GM18511 (cell line): ENCODE measurements around the gene SLC38A8.

Experiments
- ATAC-seq: cut with Tn5 transposase; IDR thresholded peaks from one replicate; pipeline ENCODE4 v1.9.1; 2021; ENCODE audit warnings: mild to moderate bottlenecking, moderate library complexity; ENCODE audit not compliant: unreplicated experiment

Gene SLC38A8

GRCh38 chr16:84033251-84034195 lies 9.1 kb downstream of the SLC38A8 start:
- no peak for ATAC-seq

- no peak for ATAC-seq
Observed at GRCh38 chr16:84032458-84033178, 10.0 kb downstream of the SLC38A8 start.

DNA sequence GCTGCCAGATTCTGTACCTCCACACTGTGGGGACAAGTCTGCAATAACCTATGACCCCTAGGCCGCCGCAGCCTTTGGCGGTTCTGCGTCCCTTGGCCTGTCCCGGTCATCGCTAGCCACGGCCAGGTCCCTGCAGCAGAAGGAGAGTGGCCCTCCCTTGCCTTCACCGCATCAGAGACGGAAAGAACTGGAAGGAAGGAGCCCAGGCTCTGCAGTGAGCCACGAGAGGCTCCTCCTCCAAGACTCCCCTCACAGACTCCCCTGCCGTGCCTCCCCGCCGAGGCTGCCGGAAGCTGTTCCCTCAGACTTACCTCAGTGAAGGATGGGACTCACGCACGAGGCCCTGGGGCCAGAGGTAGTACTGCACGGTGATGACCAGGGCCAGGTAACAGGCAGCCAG lies 11.0 kb downstream of the SLC38A8 start:
- ATAC-seq = no peak

DNA sequence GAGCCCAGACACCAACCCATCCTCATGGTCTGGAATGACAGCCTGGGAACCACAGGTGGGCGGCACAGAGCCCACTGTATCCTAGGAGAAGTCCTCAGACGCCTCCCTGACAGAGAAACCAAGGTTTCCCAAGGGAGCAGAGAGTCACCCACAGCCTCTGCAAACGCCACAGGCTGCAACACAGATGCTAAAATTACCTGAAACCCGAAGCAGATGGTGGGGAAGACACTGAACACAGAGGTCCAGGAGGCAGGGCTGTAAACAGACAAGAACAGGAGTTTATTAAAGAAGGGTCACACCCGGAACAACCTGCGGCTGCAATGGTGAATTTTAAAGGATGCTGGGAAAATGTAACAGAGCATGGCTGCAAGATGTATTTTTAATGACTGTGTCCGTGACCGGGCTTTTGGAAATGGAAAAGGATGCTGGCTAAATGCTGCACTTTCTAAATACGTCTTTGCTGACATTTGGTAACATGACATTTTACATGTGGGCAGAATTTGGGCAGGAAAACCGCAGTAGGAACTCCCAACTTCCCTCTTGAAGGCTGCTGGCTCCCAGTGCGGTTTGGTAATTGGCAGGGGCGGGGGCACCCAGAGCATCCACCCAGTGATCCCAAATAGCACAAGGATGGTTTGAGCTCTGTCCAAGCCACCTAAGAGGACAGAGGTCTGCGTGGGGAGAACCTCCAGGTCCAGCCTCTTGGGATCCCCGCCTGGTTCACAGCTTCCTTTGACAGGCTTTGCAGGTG lies 13.1 kb downstream of the SLC38A8 start:
- no peak for ATAC-seq

DNA sequence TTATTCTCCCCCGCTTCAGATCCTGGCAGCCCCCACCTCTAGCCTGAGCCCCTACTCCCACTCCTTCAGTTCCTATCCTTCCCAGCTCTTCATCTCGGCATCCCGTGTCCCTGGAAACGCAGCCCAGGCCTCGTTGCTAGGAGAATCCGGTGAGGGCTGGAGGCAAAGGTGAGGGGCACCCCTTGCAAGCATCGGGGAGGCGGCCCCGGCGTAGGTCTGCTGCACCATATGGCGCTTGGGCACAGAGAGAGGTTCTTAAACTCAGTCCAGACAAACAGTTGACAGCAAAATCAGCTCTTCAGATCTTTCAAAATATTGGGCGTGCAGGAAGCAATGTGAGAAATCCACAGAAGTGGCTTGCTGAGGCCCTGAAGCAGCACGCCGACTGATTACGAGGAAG lies 15.0 kb downstream of the SLC38A8 start:
- ATAC-seq = no peak

- ATAC-seq = no peak
Observed at GRCh38 chr16:84026606-84027005, 16.0 kb downstream of the SLC38A8 start.

DNA sequence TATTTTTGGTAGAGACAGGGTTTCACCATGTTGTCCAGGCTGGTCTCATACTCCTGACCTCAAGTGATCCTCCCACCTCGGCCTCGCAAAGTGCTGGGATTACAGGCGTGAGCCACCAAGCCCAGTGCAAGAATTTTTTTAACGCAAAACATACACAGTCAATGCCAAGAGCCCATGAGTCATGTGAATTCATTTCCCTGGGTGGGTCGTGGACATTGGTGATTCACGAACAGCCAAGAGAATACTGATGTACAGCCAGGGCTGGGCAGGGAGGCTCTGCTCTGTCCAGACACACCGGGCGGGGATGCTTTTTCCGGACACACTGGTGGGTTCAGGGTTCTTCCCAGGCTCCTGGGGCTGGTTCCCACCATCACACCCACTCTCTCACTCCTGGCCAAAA lies 17.7 kb downstream of the SLC38A8 start:
- no peak for ATAC-seq

DNA sequence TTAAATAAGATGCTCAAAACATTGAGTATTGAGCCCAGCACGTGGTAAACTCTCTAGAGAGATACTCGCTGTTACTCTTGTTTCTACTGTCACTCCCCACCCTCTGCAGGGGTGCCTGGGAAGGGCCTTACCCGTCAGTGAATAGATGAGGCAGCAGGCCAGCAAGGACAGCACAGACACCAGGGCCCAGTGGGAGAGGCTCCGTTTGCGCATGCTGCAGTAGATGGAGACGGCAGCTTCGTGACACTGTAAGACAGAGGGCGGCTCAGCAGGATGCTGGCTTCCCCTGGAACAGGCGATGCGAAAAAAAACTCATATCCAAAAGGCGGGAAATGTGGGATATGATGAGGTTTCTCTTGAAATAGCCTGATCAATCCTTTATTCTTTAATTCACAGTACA lies 20.0 kb downstream of the SLC38A8 start:
- ATAC-seq = no peak

GRCh38 chr16:84021488-84021887 lies 21.1 kb downstream of the SLC38A8 start:
- ATAC-seq = no peak

- ATAC-seq = no peak
Observed at GRCh38 chr16:84020353-84020752, 22.2 kb downstream of the SLC38A8 start.

DNA sequence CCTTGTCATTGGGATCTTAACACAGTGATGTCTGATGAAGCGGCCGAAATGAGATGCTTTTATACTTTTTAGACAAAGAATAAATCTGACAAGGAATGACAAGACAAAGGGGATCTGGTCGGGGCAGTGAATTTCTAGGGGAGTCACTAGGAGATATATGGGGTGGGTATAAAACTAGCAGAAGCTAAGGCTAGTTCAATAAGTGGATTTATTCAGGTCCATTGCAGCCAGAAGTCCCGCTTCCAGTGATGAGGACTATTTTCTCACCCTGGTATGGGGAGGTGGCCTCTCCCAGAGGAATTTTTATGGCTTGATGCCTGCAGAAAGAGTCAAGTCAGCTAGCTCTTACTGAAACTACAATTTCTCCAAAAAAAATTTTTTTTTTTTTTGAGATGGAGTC lies 23.9 kb downstream of the SLC38A8 start:
- ATAC-seq = no peak

DNA sequence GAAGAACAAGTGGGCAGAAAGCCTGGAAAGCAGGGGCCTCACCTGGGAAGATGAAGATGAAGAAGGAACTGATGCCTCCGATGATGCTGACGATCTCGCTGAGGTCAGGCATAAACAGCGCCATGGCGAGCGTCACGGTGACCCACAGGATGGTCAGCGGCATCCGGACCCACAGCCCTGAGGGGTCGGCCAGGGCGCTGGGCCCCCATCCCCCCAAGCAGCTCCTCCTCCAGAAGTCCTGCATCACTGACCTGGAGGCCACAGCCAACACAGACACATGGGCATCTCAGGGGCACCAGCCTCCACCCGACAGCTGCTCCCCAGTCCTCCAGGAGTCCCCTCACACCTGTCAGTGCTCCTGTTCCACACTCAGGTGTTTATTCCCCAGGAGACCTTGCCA lies 26.1 kb downstream of the SLC38A8 start:
- ATAC-seq = no peak

DNA sequence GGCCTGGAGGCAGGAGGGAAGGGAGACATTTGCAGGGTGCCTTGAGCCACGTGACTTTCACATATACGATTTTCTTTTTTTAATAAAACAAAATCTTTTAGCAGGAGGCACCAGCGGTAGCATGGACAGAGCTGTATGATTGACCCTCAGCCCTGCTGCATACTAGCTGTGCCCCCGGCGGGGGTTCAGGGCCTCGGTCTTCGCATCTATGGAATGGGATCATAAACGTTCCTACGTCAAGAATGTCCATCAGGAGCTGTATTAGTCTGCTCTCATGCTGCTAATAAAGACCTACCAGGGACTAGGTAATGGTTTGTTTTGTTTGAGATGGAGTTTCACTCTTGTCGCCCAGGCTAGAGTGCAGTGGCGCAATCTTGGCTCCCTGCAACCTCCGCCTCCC lies 27.2 kb downstream of the SLC38A8 start:
- ATAC-seq = no peak

GRCh38 chr16:84014570-84015327 lies 27.8 kb downstream of the SLC38A8 start:
- no peak for ATAC-seq

DNA sequence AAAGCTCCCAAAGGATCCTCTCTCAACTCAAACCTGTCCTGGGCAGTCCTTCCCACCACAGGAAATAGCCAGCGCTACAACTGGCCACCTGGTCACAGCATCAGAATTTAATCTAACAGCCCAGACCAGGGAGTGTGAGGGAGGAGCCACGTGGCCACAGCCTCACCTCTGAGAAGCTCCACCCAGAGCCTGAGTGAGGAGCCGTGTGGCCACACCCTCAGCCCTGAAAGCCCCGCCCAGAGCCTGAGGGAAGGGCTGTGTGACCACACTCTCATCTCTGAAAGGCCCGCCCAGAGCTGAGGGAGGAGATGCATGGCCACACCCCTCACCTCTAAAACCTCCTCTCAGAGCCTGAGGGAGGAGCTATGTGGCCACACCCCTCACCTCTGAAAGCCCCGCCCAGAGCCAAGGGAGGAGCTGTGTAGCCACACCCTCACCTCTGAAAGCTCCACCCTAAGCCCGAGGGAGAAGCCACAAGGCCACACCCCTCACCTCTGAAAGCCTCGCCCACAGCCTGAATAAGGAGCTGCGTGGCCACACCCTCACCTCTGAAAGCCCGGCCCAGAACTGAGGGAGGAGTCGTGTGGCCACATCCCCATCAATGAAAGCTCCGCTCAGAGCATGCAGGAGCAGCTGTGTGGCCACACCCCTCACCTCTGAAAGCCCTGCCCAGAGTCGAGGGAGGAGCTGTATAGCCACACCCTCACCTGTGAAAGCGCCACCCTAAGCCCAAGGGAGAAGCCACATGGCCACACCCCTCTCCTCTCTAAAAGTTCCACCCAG lies 28.6 kb downstream of the SLC38A8 start:
- ATAC-seq = peak; percentile 78

DNA sequence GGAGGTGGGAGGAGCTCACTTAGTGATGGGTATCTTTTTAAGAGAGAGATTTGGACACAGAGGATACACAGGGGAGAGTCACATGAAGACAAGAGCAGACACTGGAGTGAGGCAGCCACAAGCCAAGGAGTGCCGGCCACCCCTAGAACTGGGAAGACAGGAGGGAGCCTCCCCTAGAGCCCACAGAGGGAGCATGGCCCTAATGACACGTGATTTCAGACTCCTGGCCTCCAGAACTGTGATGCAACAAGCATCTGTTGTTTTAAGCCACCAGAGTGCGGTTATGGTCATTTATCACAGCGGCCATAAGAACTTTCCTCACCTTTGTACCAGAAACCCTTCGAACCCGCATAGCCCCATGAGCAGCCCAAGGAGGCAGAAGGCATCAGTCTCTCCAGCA lies 33.3 kb downstream of the SLC38A8 start:
- no peak for ATAC-seq

GRCh38 chr16:84007965-84008364 lies 34.6 kb downstream of the SLC38A8 start:
- no peak for ATAC-seq

DNA sequence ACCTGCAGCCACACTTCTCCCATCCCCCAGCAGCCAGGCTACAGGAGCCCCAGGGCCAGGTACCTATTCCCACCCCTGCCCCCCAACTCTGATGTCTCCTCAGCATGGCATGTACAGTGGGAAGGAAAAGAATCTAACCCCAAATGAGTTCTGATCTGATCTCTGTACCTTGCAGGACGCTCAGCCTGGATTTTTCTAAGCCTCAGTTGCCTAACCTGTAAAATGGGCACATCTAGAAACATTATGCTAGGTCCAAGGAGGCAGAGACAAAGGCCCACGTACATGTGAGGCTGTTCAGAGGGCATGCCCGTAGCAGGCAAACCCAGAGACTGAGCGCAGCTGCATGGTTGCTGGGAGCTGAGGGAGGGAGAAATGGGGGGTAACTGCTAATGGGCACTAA lies 35.1 kb downstream of the SLC38A8 start:
- no peak for ATAC-seq

- no peak for ATAC-seq
Observed at GRCh38 chr16:84005391-84005790, 37.2 kb downstream of the SLC38A8 start.

DNA sequence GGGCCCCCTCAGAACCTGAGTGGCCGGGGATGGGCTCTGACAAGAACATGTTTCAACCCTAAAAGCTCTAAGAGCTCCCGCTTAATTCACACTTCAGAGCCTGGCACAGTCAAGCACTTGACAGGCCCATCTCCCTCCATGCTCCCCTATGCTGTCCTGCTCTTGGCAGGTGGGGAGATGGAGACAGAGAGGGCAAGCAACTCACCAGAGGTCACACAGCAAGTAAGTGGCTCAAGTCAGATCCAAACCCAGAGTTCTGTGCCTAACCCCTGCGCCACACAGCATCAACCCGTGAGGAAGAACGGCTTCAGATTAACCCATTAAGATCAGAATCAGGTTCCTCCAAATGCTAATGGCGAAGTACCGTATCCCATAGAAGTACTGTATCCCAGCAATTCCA lies 38.2 kb downstream of the SLC38A8 start:
- ATAC-seq = no peak
